Measurements from ENCODE around the gene MAP7.

MAP7 gene

DNA sequence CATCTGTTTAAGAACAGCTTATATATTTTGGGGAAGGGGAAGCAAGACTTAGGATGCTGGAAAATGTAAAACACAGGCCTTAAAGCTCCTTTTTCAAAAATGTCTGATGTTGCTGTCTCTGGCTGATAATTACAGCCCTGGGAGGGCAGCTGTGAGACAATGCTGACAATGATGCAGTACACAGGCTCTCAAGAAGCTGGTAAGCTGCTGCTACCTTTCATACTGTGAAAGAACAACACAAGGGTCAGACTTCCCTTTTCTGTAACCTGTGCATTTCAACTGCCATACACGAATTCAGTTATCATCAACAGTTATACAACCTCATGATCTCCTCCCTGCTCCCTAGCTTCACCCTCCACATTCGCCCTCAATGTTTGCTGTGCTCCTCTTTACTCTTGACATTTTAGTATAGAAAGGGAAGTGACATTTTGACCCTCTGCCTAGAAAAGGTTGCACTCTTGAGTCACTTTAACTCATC, 25.2 kb downstream of the MAP7 start:
- Histone ChIP-seq H3K4me3 (no peak overlapping the region), H3K27ac (no peak overlapping the region)
- TF ChIP-seq, protein P1, sequence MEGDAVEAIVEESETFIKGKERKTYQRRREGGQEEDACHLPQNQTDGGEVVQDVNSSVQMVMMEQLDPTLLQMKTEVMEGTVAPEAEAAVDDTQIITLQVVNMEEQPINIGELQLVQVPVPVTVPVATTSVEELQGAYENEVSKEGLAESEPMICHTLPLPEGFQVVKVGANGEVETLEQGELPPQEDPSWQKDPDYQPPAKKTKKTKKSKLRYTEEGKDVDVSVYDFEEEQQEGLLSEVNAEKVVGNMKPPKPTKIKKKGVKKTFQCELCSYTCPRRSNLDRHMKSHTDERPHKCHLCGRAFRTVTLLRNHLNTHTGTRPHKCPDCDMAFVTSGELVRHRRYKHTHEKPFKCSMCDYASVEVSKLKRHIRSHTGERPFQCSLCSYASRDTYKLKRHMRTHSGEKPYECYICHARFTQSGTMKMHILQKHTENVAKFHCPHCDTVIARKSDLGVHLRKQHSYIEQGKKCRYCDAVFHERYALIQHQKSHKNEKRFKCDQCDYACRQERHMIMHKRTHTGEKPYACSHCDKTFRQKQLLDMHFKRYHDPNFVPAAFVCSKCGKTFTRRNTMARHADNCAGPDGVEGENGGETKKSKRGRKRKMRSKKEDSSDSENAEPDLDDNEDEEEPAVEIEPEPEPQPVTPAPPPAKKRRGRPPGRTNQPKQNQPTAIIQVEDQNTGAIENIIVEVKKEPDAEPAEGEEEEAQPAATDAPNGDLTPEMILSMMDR (IDR thresholded peaks at IDR 0.05): no peak
- no peak for DNase-seq (ENCODE audit: low spot score)

DNA sequence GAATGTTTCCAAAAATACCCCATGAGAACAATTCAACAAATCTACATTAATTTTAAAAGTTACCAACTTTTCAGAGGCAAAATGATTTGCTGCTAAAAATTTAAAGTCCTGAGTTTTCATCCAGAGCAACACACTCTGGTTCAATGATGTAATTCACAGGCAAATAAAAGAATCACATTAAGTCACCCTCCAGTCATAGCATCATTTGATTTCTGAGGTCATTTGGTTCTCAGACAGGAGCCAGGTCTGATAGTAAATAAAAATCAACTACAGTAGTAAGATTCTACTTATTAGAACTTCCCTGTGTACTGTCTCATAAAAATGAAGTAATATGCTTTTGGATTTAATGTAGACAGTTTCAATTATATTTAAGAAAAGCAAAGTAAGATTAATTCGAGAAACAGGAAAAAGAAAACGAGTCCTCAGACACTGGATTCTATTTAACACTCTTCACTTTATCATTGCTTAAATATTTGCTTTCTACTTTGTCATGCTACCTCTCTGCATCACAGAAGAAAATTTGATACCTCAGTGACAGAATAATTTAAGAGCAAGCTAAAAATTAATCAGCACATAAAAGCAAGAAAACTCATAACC, 25.8 kb downstream of the MAP7 start:
- no peak for DNase-seq (ENCODE audit: low spot score)
- H3K27ac ChIP-seq: no peak overlapping the region
- H3K4me3 ChIP-seq: no peak overlapping the region
- TF ChIP-seq, protein P1 (IDR thresholded peaks at IDR 0.05): no peak

- Histone ChIP-seq H3K4me3 (no peak overlapping the region), H3K27ac (no peak overlapping the region)
- DNase-seq (ENCODE audit: low spot score): no peak
- TF ChIP-seq, protein P1 (IDR thresholded peaks at IDR 0.05): no peak
Observed at GRCh38 chr6:136523196-136523595, 27.0 kb downstream of the MAP7 start.

GRCh38 chr6:136522636-136523035, 27.6 kb downstream of the MAP7 start:
- no peak overlapping the region for H3K27ac ChIP-seq
- TF ChIP-seq, protein P1 (IDR thresholded peaks at IDR 0.05): no peak
- no peak overlapping the region for H3K4me3 ChIP-seq

DNA sequence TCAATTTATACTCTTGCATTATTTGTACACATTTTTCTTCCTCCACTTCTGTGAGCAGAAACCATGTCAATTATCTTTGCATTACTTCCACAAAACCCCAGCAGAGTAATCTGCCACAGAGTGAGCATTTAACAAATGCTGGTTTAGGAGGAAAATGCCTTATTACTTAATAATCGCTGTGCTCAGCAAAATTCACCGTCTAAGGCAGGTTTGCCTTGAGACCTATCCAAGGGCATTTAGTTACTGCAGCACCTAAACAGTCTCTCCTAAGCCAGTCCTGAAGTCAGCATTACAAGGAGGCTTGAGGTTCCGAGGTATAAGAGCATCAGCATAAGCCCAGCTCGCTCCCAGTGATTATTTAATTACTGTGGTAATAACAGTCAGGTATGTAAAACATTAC, 28.3 kb downstream of the MAP7 start:
- Histone ChIP-seq H3K27ac (no peak overlapping the region), H3K4me3 (no peak overlapping the region)
- no peak for DNase-seq (ENCODE audit: low spot score)
- TF ChIP-seq, protein P1 (IDR thresholded peaks at IDR 0.05): no peak

More at GRCh38 chr6:136522636-136523035, 27.6 kb downstream of the MAP7 start:
- no peak for DNase-seq (ENCODE audit: low spot score)

GRCh38 chr6:136521427-136521826, 28.8 kb downstream of the MAP7 start:
- TF ChIP-seq, protein P1 (IDR thresholded peaks at IDR 0.05): no peak
- Histone ChIP-seq H3K27ac (no peak overlapping the region), H3K4me3 (no peak overlapping the region)
- no peak for DNase-seq (ENCODE audit: low spot score)

DNA sequence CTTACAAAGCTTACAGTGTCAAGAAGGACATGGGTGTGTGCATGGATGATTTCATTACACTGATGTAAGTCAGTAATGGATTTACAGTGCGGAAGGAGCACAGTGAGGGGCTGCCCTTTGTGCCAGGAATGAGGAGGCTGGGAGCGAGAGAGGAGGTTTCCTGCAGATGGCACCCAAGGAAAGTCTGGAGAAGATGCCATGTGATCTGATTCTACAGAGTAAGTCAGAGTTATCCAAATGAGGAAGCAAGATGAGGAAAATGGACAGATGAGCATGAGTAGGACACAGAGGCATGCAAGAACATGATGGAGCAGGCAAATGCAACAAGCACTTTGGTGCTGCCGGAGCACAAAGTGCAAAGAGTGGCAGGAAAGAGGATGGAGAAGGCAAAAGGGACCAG, 29.7 kb downstream of the MAP7 start:
- TF ChIP-seq, protein P1 (IDR thresholded peaks at IDR 0.05): no peak

More for the DNA sequence above, 29.7 kb downstream of the MAP7 start:
- no peak for DNase-seq (ENCODE audit: low spot score)
- H3K27ac ChIP-seq: no peak overlapping the region
- no peak overlapping the region for H3K4me3 ChIP-seq

Data from coronary artery (tissue), 2 donors.